Kasumi-1 (cell line): ENCODE measurements around the gene LRGUK.

Experiments used
- DNase-seq, 2 experiments: peaks; one replicate each; lab custom pipeline; 2025; lab: John Stamatoyannopoulos, UW

The LRGUK gene

GRCh38 chr7:134301592-134301991 lies 174.5 kb downstream of the LRGUK start:
- DNase-seq: no peak

GRCh38 chr7:134302120-134302519 lies 175.0 kb downstream of the LRGUK start:
- DNase-seq: no peak

DNA sequence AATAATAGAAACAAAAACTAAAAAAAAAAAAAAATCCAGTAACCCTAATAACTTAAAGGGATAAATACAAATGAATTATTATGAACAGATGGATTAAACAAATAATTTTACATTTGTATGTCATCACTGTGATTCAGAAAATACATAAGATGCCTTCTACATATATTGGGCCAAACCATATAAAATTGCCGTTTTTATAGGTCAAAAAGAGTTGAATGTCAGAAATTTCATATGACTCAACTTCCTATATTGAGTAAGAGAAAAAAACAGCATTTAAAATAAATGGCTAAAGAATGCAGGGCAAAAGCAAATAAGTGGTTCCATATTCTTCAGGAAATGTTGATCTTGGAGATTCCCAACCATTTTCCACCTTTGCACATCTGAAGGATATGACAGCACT lies 180.2 kb downstream of the LRGUK start:
- DNase-seq: no peak

GRCh38 chr7:134308548-134308947 lies 181.4 kb downstream of the LRGUK start:
- no peak for DNase-seq

DNA sequence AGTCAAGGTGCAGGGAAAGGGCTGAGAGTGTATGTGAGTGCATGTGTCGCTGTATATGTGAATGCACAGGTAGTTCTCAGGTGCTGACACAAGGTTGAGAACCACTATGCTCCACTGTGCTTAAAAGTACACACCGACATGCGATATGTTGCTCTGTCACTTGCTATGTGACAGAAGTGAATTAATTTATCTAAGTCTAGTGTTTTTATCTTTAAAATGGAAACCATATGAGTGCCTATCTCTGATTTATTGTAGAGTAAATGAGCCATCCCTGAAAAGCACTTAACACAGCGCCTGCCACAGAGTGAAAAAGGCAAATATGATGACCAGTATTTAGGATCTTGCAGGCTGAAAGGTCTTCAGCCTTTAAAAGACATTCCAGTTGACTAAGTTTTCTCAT lies 184.7 kb downstream of the LRGUK start:
- no peak for DNase-seq

DNA sequence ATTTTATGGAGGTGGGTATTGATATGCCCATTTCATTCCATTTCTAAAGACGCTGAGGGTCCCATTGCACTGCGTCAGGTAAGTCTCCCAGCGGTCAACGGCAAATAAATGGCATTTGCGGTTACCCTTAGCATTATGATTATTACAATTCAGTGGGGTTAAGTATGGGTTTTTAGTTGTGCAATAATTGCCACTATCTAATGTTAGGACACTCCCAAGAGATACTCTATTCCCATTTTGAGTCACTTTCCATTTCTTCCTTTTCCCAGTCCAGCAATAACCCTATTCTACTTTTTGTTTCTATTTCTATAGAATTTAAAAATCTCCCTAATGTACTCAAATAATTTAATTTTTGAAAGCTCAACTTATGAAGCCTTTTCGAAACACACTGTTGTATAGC lies 185.6 kb downstream of the LRGUK start:
- DNase-seq: no peak

- DNase-seq: no peak
Observed at GRCh38 chr7:134313543-134313942, 186.4 kb downstream of the LRGUK start.
